HepG2 (cell line): ENCODE results near the gene DUS1L. TPM values are rescaled to one million over a fixed set of nuclear protein-coding genes. Genes with fewer than 3 reads are reported as not detected.

ENCODE experiments used
- CBX2 ChIP-seq, 2 experiments: fragments of 200-600 bp in 1 of 2; sonication (generic); formaldehyde crosslinking in 1 of 2; IDR thresholded peaks; 2 replicates each; pipeline versions ENCODE4 v1.7.0 to v1.8.1; 2018 to 2022; ENCODE audit warnings: low read depth in 2 of 2, low read length in 1 of 2, mild to moderate bottlenecking in 1 of 2, missing genetic modification reagents in 1 of 2
- DNMT1 ChIP-seq: sonication (generic); formaldehyde crosslinking; IDR thresholded peaks from 2 replicates; pipeline ENCODE4 v1.5.1; 2020; ENCODE audit warnings: mild to moderate bottlenecking, missing genetic modification reagents
- DR1 ChIP-seq: sonication (generic); formaldehyde crosslinking; IDR thresholded peaks from 2 replicates; pipeline ENCODE4 v1.8.0; 2021; ENCODE audit warnings: mild to moderate bottlenecking, missing genetic modification reagents, inconsistent platforms
- MTF2 ChIP-seq: sonication (generic); formaldehyde crosslinking; IDR thresholded peaks from 2 replicates; pipeline ENCODE4 v1.5.0; 2020; ENCODE audit warnings: missing genetic modification reagents, borderline replicate concordance
- NR2C2 ChIP-seq: sonication (generic); formaldehyde crosslinking; IDR thresholded peaks from 2 replicates; pipeline ENCODE4 v1.4.0; 2020; ENCODE audit warnings: missing genetic modification reagents, mild to moderate bottlenecking, moderate library complexity, borderline replicate concordance
- ONECUT2 ChIP-seq: sonication (generic); formaldehyde crosslinking; IDR thresholded peaks from 2 replicates; pipeline ENCODE4 v1.4.0; 2020; ENCODE audit warnings: missing genetic modification reagents
- PRPF4 ChIP-seq: fragments of 200-400 bp; formaldehyde crosslinking; IDR thresholded peaks from 2 replicates; pipeline ENCODE4 v1.6.1; 2016; ENCODE audit warnings: low read length, low read depth; ENCODE audit not compliant: poor library complexity, severe bottlenecking
- RFX3 ChIP-seq: IDR thresholded peaks from 2 replicates; pipeline ENCODE4 v1.6.1; 2016; ENCODE audit warnings: missing biosample characterization, missing genetic modification reagents
- RNF2 ChIP-seq: fragments of 450-650 bp; conservative IDR thresholded peaks from 2 replicates; pipeline ENCODE4 v1.6.1; 2016; ENCODE audit warnings: low read depth
- SP2 ChIP-seq: sonication (generic); formaldehyde crosslinking; IDR thresholded peaks from 2 replicates; pipeline ENCODE4 v1.5.1; 2020; ENCODE audit warnings: mild to moderate bottlenecking, missing genetic modification reagents
- SRSF9 ChIP-seq: fragments of 200-400 bp; formaldehyde crosslinking; IDR thresholded peaks from 2 replicates; pipeline ENCODE4 v1.6.1; 2018; ENCODE audit warnings: borderline replicate concordance, mild to moderate bottlenecking, low read depth, low read length; ENCODE audit not compliant: insufficient read depth, poor library complexity, severe bottlenecking
- TAF1 ChIP-seq: sonication (generic); formaldehyde crosslinking; IDR thresholded peaks from 2 replicates; pipeline ENCODE4 v1.4.0; 2020; ENCODE audit warnings: missing genetic modification reagents
- ZNF138 ChIP-seq: sonication (generic); formaldehyde crosslinking; IDR thresholded peaks from 2 replicates; pipeline ENCODE4 v1.5.0; 2020; ENCODE audit warnings: mild to moderate bottlenecking, low read depth, missing genetic modification reagents
- ZNF292 ChIP-seq: sonication (generic); formaldehyde crosslinking; IDR thresholded peaks from 2 replicates; pipeline ENCODE4 v1.8.1; 2022; ENCODE audit warnings: mild to moderate bottlenecking, low read depth, missing genetic modification reagents, borderline replicate concordance
- ZNF460 ChIP-seq: sonication (generic); formaldehyde crosslinking; IDR thresholded peaks from 2 replicates; pipeline ENCODE4 v1.5.1; 2020; ENCODE audit warnings: missing genetic modification reagents, mild to moderate bottlenecking, borderline replicate concordance
- ZNF510 ChIP-seq: sonication (generic); formaldehyde crosslinking; IDR thresholded peaks from 2 replicates; pipeline ENCODE4 v1.4.0; 2020; ENCODE audit warnings: low read depth, mild to moderate bottlenecking, missing genetic modification reagents
- ZNF558 ChIP-seq: sonication (generic); formaldehyde crosslinking; IDR thresholded peaks from 2 replicates; pipeline ENCODE4 v1.9.0; 2022; ENCODE audit warnings: mild to moderate bottlenecking, missing genetic modification reagents, borderline replicate concordance
- ZNF614 ChIP-seq: IDR thresholded peaks from 2 replicates; pipeline ENCODE4 v1.6.1; 2018; ENCODE audit warnings: missing biosample characterization, missing genetic modification reagents, inconsistent platforms, borderline replicate concordance
- ZNF709 ChIP-seq: sonication (generic); formaldehyde crosslinking; IDR thresholded peaks from 2 replicates; pipeline ENCODE4 v1.5.0; 2020; ENCODE audit warnings: mild to moderate bottlenecking, missing genetic modification reagents
- ZSCAN22 ChIP-seq: sonication (generic); formaldehyde crosslinking; IDR thresholded peaks from 2 replicates; pipeline ENCODE4 v1.4.0; 2020; ENCODE audit warnings: mild to moderate bottlenecking, missing genetic modification reagents
- polyA plus RNA-seq, 8 experiments: library from polyadenylated mRNA; depleted of rRNA in 3 of 8; stranded (reverse) in 7 of 8; unstranded in 1 of 8; fragments of >200 nt; fragmentation: Illumina TruSeq in 4 of 8; extraction: Trizol in 4 of 8; gene quantifications; 2 replicates each; pipeline versions ENCODE4 v1.2.1 to v1.2.3, GENCODE V29; 2011 to 2016; ENCODE audit warnings: low read depth in 4 of 8, missing spikeins in 1 of 8, mixed read lengths in 1 of 8; ENCODE audit not compliant: insufficient read depth in 1 of 8
- total RNA-seq, 5 experiments: library from RNA; depleted of rRNA; stranded (reverse); fragments of >200 nt; fragmentation: Illumina TruSeq; extraction: Trizol; gene quantifications; 2 replicates each; pipeline ENCODE4 v1.2.3, GENCODE V29; 2016; ENCODE audit warnings: low read depth in 1 of 5
- TF ChIP-seq, protein P1 (sequence below): IDR thresholded peaks from 2 replicates; pipeline ENCODE4 v1.6.1; 2016; ENCODE audit warnings: missing genetic modification reagents, missing compliant biosample characterization
- TF ChIP-seq, protein P2 (sequence below): sonication (generic); formaldehyde crosslinking; IDR thresholded peaks from 2 replicates; pipeline ENCODE4 v1.9.0; 2022; ENCODE audit warnings: low read depth, missing genetic modification reagents
- TF ChIP-seq, protein P3 (sequence below): sonication (generic); formaldehyde crosslinking; conservative IDR thresholded peaks from 2 replicates; pipeline ENCODE4 v1.8.1; 2023; ENCODE audit warnings: missing genetic modification reagents
- TF ChIP-seq, protein P4 (sequence below): IDR thresholded peaks from 2 replicates; pipeline ENCODE4 v1.6.1; 2016; ENCODE audit warnings: control low read depth

Gene DUS1L
- total and polyA plus RNA-seq, 2 of the 13 experiments (the other 11 are each of a cell fraction or from before 2014, with no cell fraction given): 81.0 to 109 TPM

DNA sequence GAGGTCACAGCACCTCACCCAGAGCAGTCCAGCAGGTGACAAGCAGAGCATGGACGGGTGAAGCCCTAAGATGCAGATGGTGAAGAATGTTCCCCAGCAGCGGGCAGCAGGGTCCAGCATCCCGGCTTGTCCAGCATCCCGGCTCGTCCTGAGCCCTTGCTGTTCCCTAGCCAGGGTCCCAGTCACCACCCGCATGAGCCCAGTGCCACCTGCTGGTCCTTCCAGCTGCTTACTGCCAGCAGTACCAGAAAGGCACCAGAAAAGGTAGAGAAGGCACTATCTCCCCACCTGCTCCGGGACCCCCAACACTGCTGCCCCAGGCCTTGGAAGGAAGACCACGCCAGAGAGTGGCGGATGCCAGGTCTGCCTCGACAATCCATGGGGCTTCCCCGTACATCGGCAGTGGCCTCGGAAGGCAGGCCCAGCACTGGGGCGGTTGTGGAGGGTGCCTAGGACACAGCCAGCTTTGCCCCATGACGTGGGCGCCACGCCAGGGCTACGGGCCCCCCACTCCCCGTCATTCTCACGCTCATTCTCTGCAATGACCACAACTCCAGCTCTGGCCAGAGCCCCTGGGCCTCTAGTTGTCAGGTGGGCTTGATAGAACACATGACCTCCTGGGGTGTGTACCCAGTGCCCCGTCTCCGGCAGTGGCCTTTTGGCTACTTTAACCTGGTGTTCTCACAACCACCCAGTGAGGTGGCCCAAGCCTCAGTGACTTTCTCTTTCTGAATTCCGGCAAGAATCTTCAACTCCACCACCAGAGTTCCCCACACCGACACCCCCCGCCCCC is 44.3 kb downstream of the DUS1L start (continued):
- TF ChIP-seq ZNF709 (CRISPR knock-in tag) (0 out of 2 replicates have a peak, but pooled peaks have one; percentile 45), DR1 (CRISPR knock-in tag) (no peak), ONECUT2 (no peak), RFX3 (no peak), NR2C2 (no peak), CBX2 (IDR thresholded peaks at IDR 0.05; ENCODE audit: low read depth, low read length) (no peak), CBX2 (CRISPR knock-in tag; IDR thresholded peaks at IDR 0.05; ENCODE audit: low read depth) (no peak), ZNF510 (CRISPR knock-in tag) (0 out of 2 replicates have a peak, but pooled peaks have one; percentile 22), ZSCAN22 (CRISPR knock-in tag) (no peak), ZNF138 (no peak), ZNF558 (no peak; the same call in 1 of the 2 replicates), TAF1 (CRISPR knock-in tag) (peak; percentile 63; the same call in 1 of the 2 replicates), ZNF460 (CRISPR knock-in tag) (no peak; the same call in 1 of the 2 replicates), MTF2 (peak; percentile 28; the same call in 1 of the 2 replicates), SP2 (CRISPR knock-in tag) (peak; percentile 37), SRSF9 (no peak), DNMT1 (CRISPR knock-in tag) (no peak), ZNF292 (CRISPR knock-in tag) (no peak), ZNF614 (CRISPR knock-in tag) (no peak; the same call in 1 of the 2 replicates), RNF2 (no peak), PRPF4 (no peak)
- TF ChIP-seq, protein P1, sequence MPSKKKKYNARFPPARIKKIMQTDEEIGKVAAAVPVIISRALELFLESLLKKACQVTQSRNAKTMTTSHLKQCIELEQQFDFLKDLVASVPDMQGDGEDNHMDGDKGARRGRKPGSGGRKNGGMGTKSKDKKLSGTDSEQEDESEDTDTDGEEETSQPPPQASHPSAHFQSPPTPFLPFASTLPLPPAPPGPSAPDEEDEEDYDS: peak; percentile 21; the same call in 1 of the 2 replicates
- TF ChIP-seq, protein P2, sequence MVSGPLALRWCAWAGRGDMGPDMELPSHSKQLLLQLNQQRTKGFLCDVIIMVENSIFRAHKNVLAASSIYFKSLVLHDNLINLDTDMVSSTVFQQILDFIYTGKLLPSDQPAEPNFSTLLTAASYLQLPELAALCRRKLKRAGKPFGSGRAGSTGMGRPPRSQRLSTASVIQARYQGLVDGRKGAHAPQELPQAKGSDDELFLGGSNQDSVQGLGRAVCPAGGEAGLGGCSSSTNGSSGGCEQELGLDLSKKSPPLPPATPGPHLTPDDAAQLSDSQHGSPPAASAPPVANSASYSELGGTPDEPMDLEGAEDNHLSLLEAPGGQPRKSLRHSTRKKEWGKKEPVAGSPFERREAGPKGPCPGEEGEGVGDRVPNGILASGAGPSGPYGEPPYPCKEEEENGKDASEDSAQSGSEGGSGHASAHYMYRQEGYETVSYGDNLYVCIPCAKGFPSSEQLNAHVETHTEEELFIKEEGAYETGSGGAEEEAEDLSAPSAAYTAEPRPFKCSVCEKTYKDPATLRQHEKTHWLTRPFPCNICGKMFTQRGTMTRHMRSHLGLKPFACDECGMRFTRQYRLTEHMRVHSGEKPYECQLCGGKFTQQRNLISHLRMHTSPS (CRISPR knock-in tag): peak; percentile 77
- TF ChIP-seq, protein P3, sequence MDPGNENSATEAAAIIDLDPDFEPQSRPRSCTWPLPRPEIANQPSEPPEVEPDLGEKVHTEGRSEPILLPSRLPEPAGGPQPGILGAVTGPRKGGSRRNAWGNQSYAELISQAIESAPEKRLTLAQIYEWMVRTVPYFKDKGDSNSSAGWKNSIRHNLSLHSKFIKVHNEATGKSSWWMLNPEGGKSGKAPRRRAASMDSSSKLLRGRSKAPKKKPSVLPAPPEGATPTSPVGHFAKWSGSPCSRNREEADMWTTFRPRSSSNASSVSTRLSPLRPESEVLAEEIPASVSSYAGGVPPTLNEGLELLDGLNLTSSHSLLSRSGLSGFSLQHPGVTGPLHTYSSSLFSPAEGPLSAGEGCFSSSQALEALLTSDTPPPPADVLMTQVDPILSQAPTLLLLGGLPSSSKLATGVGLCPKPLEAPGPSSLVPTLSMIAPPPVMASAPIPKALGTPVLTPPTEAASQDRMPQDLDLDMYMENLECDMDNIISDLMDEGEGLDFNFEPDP (CRISPR knock-in tag): no peak
- TF ChIP-seq, protein P4, sequence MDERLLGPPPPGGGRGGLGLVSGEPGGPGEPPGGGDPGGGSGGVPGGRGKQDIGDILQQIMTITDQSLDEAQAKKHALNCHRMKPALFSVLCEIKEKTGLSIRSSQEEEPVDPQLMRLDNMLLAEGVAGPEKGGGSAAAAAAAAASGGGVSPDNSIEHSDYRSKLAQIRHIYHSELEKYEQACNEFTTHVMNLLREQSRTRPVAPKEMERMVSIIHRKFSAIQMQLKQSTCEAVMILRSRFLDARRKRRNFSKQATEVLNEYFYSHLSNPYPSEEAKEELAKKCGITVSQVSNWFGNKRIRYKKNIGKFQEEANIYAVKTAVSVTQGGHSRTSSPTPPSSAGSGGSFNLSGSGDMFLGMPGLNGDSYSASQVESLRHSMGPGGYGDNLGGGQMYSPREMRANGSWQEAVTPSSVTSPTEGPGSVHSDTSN: no peak
